Stimulated activated naive CD8-positive, alpha-beta T cell treated with anti-CD3 and anti-CD28 coated beads, Interleukin-15, Interleukin-2, amounts not matched to agents 100 U/mL and 50 U/mL, for 24 hours (primary cell): ENCODE measurements around the gene MGME1.
A peak's percentile ranks its signal among the peaks of the same experiment; 100 is the strongest.
"Not testable (repeated sequence)": the region's sequence is repeated elsewhere in the genome, so short reads cannot be mapped to it uniquely, and the experiment has no call there.

Experiments
- ATAC-seq: fragments of 150-1000 bp; cut with Tn5 transposase; one replicate; pipeline ENCODE4 v1.10.0; 2021
- DNase-seq: peaks from one replicate; pipeline ENCODE4 v3.0.0; 2021

MGME1 gene

DNA sequence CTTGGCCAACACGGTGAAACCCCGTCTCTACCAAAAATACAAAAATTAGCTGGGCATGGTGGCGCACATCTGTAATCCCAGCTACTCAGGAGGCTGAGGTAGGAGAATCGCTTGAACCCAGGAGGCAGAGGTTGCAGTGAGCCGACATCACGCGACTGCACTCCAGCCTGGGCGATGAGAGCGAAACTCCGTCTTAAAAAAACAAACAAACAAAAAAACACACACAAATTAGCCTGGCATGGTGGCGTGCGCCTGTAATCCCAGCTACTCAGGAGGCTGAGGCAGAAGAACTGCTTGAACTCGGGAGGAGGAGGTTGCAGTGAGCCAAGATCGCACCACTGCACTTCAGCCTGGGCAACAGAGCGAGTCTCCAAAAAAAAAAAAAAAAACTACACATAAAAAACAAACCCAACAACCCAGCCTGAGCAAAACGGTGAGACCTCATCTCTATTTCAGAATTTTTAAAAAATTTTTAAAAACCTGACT is 8.4 kb upstream of the MGME1 start:
- ATAC-seq, DNase-seq: not testable (repeated sequence)

DNA sequence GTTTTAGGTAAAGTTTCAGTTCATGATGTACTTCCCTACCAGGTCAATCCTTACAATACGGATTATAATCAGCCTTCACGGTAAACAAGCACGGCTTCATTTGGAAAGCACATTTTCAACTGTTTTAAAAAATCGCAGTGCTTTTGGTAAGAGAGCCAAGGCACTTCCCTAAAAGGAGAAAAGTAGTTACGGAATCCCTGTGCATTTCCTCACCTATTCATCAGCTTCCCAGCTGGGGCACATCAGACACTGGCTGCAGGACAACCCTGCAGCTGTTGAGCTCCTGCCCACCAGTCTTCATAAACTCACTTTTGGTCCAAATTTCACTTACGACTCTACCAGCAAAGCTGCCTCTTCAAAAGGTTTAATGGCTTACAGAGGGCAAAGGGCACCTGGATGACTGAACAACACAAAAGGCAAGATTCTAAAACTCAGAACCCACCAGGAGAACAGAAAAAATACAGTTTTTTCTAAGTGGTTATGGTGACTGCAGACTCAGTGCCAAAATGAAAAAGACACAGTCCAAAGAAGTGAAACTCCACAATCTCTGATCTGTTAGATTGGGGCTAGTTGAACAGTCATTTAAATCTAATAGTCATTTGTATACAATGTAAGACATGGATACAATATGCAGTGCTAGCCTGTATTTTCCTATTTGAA is 7.8 kb upstream of the MGME1 start:
- no peak for DNase-seq
- ATAC-seq, result no peak

DNA sequence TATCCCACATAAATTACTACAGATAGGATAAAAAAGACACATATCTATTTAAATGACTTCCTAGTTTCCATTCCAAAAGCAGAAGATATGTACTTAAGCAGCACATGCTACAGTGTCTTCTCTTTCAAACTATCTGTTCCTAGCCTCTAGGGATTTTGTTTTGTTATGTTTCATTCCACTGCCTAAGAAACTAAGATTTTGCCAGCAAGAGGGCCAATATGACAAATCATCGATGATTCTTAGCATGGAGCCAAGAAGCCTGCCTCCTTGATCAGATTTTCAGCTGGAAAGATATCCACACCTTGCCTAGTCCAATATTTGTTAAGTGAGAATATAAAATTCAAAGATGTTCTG is 7.3 kb upstream of the MGME1 start:
- ATAC-seq, result no peak
- no peak for DNase-seq

- ATAC-seq (no peak), DNase-seq (no peak)
These were observed 5.5 kb upstream of the MGME1 start for GRCh38 chr20:17963114-17963897.

- DNase-seq, result no peak
- no peak for ATAC-seq
These were observed 4.7 kb upstream of the MGME1 start for GRCh38 chr20:17964073-17964472.

- DNase-seq (no peak), ATAC-seq (no peak)
These were observed 4.2 kb upstream of the MGME1 start for GRCh38 chr20:17964632-17965031.

- DNase-seq (no peak), ATAC-seq (no peak)
These were observed 3.6 kb upstream of the MGME1 start for GRCh38 chr20:17965042-17965697.

DNA sequence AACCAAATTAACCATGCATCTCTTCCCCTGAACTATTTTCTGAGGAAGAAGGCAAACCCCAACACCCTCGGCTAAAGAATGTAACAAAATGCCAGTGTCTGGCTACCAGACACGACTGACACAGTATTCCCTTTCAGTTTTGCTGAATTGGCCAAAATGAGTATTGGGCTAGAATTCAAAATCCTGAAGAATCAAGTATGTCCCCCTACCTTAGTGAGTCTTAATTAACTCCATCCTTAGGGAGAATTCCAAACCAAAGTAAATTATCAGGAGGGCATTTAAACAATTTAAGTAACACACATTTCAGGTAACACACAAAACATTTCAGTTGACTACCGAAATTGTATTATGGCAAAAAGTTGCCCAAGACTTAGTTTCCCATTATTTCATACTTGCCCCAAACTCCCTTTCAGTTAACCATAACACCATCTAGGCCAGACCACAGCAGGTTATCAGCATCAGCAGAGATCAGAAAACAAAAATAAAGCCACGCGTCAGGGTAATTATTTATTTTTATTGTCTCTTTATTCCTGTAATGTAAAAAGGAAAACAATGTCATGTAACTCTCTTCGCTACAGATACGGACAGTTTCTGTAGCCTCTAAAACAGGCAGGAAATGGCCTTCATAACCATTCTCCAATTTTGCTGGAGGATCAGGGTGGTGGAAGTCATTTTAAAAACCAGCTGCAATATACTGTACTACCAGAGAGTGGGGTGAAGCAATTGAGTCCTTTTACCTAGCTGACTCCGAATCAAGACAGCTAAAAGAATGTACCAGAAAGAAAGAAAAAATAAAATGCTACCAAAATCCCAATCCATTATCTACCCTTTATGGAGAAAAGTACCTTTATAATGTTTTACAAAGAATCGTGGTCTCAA is 2.1 kb upstream of the MGME1 start:
- no peak for ATAC-seq
- no peak for DNase-seq

DNA sequence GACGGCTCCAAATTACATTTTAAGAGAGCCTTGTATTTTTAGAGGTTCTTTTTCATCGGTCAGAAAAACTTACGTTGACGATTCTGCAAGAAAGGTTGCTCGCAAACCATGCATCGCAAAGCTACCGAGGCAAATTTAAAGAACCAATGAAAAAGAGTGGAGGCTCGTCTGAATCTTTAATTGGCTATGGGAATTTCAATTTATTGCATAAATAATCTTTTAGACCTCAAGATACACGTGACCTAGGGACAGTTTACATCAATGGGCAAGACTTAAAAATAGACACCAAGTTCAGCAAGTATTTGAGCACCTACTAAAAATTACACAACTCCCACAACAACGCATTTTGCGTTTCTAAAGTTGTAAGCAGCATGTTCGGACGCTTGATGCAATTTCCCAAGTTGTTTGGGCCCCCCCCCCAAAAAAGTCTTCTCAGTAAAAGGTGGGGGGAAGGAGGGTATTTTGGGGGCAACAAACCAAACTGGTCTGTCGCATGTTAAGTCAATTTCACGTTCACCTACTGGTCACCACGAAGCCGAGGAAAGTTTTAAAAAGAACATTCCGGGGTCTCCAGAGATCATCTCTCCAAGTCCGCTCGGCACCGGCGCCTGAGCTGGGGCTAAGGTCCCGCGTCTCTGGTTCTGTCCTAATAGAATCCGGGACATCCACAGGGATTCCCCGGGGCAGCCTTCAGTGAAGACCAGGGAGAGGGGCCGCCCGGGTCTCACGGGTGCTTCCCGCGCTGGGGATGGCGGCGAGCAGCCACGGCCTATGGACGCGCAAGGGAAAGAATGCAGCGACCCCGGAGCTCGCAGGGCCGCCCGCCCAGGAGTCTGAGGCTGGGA is 1.1 kb upstream of the MGME1 start:
- peak; percentile 52 for DNase-seq
- no peak for ATAC-seq

DNA sequence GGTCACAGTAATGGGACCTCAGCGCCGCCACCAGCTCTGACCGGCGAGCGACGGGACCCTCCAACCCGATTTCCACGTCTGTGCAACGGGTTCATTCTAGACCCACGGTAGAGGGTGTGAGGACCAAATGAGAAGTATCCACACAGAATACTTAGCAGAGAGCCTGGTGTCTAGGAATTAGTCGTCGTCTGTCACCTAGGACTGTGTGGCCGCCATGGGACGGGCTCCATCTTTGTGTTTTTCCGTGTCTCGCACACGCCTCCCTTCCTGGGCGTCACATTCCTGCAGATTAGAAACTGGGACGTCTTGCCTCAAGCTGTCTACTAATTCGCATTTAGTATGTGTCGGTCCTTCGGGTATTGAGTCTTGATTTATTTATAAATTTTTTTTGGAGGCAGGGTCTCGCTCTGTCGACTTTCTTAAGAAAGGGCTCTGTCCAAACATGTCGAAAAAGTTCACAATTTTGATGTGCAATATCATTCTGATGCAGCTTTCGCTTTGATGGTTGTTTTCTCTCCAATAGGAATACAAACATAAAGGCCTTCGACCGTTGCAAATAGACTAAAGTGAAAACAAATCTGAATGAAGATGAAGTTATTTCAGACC is 563 bp downstream of the MGME1 start:
- peak; percentile 53 for DNase-seq
- ATAC-seq, result peak; percentile 12

DNA sequence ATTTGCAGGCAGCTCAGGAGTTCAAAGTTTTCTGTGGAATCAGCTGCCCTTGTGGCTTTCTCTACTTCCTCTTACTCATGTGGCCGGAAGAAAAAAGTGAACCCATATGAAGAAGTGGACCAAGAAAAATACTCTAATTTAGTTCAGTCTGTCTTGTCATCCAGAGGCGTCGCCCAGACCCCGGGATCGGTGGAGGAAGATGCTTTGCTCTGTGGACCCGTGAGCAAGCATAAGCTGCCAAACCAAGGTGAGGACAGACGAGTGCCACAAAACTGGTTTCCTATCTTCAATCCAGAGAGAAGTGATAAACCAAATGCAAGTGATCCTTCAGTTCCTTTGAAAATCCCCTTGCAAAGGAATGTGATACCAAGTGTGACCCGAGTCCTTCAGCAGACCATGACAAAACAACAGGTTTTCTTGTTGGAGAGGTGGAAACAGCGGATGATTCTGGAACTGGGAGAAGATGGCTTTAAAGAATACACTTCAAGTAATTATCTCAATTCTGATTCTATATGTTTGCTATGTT is 1.1 kb downstream of the MGME1 start:
- peak; percentile 44 for DNase-seq
- no peak for ATAC-seq

GRCh38 chr20:17971300-17972013 is 2.6 kb downstream of the MGME1 start:
- ATAC-seq, result no peak

DNA sequence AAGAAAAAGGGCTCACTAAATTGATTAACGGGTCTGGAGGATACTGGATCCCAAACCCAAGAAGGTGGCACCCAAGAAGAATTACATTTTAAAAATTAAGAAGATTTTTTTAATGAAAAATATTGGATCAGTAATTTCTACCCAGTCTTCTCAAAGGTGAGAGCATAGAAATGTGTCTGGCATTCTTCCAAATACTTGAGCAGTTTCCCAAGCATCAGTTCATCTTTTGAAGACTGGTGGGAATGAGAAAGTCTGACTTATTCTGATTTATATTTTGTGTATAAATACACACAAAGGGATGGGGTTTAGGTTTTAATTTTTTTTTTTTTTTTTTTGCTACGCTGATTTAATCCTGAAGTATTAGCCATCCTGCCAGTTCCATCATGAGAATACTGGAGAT is 3.3 kb downstream of the MGME1 start:
- ATAC-seq, result no peak
- no peak for DNase-seq

More at GRCh38 chr20:17971300-17972013, 2.6 kb downstream of the MGME1 start:
- no peak for DNase-seq

- ATAC-seq (no peak), DNase-seq (no peak)
These were observed 7.5 kb downstream of the MGME1 start for GRCh38 chr20:17976305-17976704.

DNA sequence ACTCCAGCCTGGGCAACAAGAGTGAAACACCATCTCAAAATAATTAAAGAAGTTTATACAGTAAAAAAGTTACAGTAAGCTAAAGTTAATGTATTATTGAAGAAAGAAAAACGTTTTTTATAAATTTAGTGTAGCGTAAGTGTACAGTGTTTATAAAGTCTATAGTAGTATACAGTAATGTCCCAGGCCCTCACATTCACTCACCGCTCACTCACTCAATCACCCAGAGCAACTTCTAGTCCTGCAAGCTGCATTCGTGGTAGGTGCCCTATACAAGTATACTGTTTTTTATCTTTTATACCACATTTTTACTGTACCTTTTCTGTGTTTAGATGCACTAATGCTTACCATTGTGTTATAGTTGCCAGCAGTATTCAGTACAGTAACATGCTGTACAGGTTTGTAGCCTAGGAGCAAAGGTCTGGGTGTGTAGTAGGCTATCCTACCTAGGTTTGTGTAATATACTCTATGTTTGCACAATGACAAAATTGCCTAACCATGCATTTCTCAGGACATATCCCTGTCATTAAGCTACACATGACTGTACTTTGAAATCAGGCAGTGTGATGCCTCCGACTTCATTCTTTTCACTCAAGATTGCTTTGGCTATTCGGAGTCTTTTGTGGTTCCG is 16.7 kb downstream of the MGME1 start:
- no peak for DNase-seq
- ATAC-seq, result no peak

- DNase-seq, result no peak
- no peak for ATAC-seq
These were observed 19.2 kb downstream of the MGME1 start for GRCh38 chr20:17987988-17988387.

DNA sequence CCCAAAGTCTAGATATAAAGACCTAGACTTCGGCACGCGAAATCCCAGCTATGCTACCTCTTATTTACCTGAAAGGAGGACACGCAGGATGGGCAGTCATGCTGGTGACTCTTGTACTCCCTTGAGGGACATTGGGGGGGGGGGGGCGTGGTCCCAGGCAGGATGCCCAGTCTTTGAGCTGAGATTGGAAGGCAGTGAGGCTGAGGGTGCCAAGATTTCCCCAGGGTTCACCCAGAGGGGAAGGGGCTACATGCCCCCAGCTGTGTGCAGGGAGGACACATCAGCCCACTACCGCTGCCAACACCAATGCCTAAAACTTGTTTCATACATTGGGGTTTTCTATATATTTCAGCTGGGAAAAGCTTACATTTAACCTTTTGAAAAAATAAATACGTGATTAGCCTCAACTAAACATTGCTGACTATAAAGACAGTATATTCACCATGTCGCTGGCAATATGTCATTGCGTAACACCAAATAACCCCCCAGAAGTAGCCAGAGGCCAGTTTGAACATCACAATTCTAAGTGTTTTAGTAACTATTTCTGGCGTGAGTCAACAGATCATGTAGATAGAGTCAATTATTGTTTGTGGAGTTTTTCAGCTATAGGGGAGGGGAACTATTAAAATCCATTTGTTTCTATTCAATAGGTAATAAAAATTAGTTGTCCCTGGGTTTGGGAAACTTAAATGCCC is 21.6 kb downstream of the MGME1 start:
- no peak for ATAC-seq
- DNase-seq, result no peak

DNA sequence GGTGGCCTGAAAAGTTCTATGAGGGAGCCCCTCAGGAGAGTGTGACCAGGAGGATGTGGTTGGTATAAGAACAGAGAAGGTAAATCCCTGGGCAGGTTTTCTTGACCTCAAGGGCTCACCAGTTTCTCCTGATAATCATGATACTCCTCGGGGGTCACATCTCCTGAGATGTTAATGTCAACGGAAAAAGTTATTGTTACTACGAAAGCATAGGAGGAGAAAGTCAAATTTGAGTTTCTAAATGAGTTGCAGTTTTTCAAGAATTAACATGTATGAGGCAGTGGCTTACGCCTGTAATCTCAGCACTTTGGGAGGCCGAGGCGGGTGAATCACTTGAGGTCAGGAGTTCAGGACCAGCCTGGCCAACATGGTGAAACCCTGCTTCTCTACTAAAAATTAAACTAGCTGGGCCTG is 23.4 kb downstream of the MGME1 start:
- peak; percentile 85 for ATAC-seq

More for the DNA sequence above, 23.4 kb downstream of the MGME1 start:
- DNase-seq, result peak; percentile 39
